ENCODE data around the gene STX18. TPM values are rescaled to one million over a fixed set of nuclear protein-coding genes. Genes with fewer than 3 reads are reported as not detected.

STX18 gene
- total RNA-seq, 2 donors from 2014 or later, result 31.4 to 31.8 TPM

DNA sequence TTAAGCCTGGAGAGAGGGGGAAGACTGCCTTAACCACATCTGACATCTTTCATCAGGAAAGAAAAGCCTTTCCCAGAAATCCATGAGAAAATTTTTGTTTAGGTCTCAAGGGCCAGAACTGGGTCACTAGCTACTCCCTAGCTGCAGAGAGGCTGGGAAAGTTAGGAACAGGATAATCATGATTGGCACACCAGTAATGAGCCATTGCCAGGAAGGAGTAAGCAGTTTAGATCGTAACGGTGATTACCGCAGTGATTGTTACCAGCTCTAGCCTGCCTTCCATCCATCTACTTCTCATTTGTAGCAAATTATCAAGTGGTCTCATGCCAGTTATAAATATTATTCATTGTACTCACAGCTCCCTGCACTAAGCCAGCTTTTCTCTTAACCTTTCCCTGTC, 22.7 kb upstream of the STX18 start:
- H3K9me3 ChIP-seq, result no peaks in the 10 kb centered on the region
- H3K27ac ChIP-seq, result no peak overlapping the region
- intact Hi-C loops (cut with DNase I), result no loop called here
- no peaks in the 10 kb centered on the region for H3K4me1 ChIP-seq
- H3K27me3 ChIP-seq, result no peaks in the 10 kb centered on the region
- no peak overlapping the region for H3K4me3 ChIP-seq
- no peaks in the 10 kb centered on the region for H3K36me3 ChIP-seq
- TF ChIP-seq, protein P1, sequence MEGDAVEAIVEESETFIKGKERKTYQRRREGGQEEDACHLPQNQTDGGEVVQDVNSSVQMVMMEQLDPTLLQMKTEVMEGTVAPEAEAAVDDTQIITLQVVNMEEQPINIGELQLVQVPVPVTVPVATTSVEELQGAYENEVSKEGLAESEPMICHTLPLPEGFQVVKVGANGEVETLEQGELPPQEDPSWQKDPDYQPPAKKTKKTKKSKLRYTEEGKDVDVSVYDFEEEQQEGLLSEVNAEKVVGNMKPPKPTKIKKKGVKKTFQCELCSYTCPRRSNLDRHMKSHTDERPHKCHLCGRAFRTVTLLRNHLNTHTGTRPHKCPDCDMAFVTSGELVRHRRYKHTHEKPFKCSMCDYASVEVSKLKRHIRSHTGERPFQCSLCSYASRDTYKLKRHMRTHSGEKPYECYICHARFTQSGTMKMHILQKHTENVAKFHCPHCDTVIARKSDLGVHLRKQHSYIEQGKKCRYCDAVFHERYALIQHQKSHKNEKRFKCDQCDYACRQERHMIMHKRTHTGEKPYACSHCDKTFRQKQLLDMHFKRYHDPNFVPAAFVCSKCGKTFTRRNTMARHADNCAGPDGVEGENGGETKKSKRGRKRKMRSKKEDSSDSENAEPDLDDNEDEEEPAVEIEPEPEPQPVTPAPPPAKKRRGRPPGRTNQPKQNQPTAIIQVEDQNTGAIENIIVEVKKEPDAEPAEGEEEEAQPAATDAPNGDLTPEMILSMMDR (IDR thresholded peaks at IDR 0.05), result no peak
- no peak for DNase-seq
- H3K9ac ChIP-seq (ENCODE audit: low read depth in 2 of 2, low read length in 2 of 2), result no peak overlapping the region

DNA sequence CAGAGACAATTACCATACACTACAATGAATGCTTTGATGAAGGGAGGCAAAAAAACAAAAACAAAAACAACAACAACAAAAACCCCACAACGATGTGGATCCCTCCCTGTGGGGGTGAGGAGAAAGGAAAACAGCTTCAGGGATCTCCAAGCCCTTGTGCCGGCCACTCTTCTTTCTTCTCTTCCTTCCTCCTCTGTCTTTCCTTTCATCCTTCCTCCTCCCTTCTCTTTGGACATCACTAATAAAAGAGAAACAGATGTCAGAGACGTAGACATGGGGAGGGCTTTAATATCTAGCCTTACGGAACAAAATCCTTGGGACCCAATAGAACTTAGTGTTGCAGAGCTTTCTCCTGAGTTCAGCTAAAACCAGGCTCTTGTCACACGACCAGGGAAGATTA, 18.8 kb upstream of the STX18 start:
- Histone ChIP-seq H3K36me3 (no peaks in the 10 kb centered on the region), H3K9me3 (no peaks in the 10 kb centered on the region), H3K27me3 (no peaks in the 10 kb centered on the region), H3K9ac (ENCODE audit: low read depth in 2 of 2, low read length in 2 of 2) (no peak overlapping the region), H3K4me1 (no peaks in the 10 kb centered on the region), H3K27ac (no peak overlapping the region), H3K4me3 (no peak overlapping the region)
- intact Hi-C loops (cut with DNase I), result no loop called here
- TF ChIP-seq, protein P1 (IDR thresholded peaks at IDR 0.05), result no peak
- DNase-seq, result no peak

DNA sequence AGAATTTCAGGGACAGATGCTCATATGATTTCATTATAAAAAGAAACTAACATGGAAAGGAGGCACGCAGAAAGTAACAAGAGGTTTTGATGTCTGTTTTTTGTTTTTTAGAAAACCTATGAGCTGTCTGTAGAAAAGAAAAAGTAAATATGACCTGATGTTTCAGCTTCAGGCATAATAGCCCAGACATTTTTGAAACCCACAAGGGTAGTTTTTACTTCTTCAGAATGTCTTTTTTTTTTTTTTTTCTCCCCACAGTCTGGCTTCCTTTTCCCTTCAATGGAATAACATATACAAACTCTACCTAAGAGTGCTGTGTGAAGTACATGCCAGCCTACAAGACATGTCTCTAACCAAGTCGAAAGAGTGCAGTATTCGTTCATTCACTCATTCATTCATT, 18.3 kb upstream of the STX18 start:
- intact Hi-C loops (cut with DNase I), result no loop called here

DNA sequence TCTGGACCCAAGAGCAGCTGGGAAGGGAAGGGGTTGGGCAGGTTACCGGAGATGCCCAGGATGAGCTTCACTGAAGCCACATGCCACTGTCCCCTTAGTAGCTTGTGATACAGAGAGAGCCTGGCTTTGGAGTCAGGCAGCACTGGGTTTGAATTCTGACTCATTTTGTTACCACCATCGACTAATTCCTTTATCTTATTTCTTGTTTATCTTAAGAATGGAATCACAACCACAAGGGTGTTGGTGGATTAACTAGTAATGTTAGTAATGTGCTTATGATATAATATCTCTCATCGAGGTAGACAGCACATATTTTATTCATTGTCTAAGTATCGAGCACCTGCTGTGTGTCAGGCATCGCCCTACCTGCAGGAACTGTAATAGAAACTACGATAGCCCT, 17.7 kb upstream of the STX18 start:
- no peaks in the 10 kb centered on the region for H3K27me3 ChIP-seq
- intact Hi-C loops (cut with DNase I), result no loop called here

More for the DNA sequence above, 18.3 kb upstream of the STX18 start:
- Histone ChIP-seq H3K9ac (ENCODE audit: low read depth in 2 of 2, low read length in 2 of 2) (no peak overlapping the region), H3K36me3 (no peaks in the 10 kb centered on the region), H3K9me3 (no peaks in the 10 kb centered on the region), H3K4me3 (no peak overlapping the region), H3K27ac (no peak overlapping the region), H3K4me1 (no peaks in the 10 kb centered on the region), H3K27me3 (no peaks in the 10 kb centered on the region)
- DNase-seq, result no peak
- TF ChIP-seq, protein P1 (IDR thresholded peaks at IDR 0.05), result no peak

DNA sequence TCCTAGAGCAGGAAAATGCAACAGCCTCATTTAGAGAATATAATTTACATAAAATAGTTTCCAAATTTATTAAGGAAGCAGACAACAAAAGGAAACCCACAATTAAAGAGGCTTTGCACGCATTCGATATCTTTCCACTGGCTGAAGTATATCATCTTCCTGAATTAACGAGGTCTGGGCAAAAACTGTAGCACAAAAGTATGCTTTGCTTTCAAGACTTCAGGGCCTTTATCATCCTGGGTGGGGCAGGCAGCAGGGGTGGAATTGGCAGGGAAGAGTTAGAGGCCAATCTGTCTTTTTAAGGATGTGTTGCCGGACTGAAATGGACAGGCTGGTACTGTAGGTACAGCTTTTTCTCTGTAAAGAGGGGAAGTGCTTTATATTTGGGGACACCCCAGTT, 17.0 kb upstream of the STX18 start:
- TF ChIP-seq, protein P1 (IDR thresholded peaks at IDR 0.05), result no peak
- Histone ChIP-seq H3K4me1 (no peaks in the 10 kb centered on the region), H3K27me3 (no peaks in the 10 kb centered on the region), H3K27ac (no peak overlapping the region), H3K4me3 (no peak overlapping the region), H3K9me3 (no peaks in the 10 kb centered on the region), H3K36me3 (no peaks in the 10 kb centered on the region), H3K9ac (ENCODE audit: low read depth in 2 of 2, low read length in 2 of 2) (no peak overlapping the region)
- intact Hi-C loops (cut with DNase I), result no loop called here
- DNase-seq, result no peak

More for the DNA sequence above, 17.7 kb upstream of the STX18 start:
- Histone ChIP-seq H3K9ac (ENCODE audit: low read depth in 2 of 2, low read length in 2 of 2) (no peak overlapping the region), H3K36me3 (no peaks in the 10 kb centered on the region), H3K27ac (no peak overlapping the region), H3K4me3 (no peak overlapping the region), H3K4me1 (no peaks in the 10 kb centered on the region), H3K9me3 (no peaks in the 10 kb centered on the region)
- TF ChIP-seq, protein P1 (IDR thresholded peaks at IDR 0.05), result no peak
- no peak for DNase-seq

DNA sequence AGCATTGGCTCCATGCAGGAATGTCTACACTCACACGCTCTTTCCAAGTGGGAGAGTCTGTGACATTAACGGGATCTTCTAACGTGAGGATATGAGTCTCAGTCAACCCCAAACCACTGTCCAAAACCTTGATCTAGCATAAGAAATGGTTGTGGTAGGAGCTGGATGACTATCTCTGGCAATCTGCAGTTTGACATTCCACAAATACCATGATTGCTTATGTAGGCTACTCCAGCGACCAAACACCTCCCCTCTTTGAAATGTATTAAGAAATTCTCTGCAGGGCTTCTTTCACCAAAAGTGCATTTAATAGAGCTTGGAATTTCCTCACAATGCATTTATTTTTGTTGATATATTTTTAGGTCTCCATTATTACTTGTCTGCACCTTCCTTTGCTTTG, 14.1 kb upstream of the STX18 start:
- H3K27ac ChIP-seq, result no peak overlapping the region
- intact Hi-C loops (cut with DNase I), result no loop called here
- no peaks in the 10 kb centered on the region for H3K9me3 ChIP-seq
- no peaks in the 10 kb centered on the region for H3K4me1 ChIP-seq
- H3K27me3 ChIP-seq, result no peaks in the 10 kb centered on the region
- H3K36me3 ChIP-seq, result no peaks in the 10 kb centered on the region
- no peak overlapping the region for H3K4me3 ChIP-seq
- TF ChIP-seq, protein P1 (IDR thresholded peaks at IDR 0.05), result no peak
- DNase-seq, result no peak
- no peak overlapping the region for H3K9ac ChIP-seq (ENCODE audit: low read depth in 2 of 2, low read length in 2 of 2)

All from colonic mucosa (tissue), 4 donors.